ENCODE data around the gene PDCD10.

The PDCD10 gene

GRCh38 chr3:167735233-167736138 lies 794 bp upstream of the PDCD10 start, which contains the start of gene SERPINI1:
SERPINI1 (plus strand) TSS chr3:167735721; CDS start chr3:167789129, 53,408 bp downstream.
- peak; percentile 88 for DNase-seq (ENCODE audit: low spot score)

- DNase-seq (ENCODE audit: low spot score), result no peak
Observed at GRCh38 chr3:167733961-167734497, 663 bp downstream of the PDCD10 start.

GRCh38 chr3:167732313-167733065 lies 2.2 kb downstream of the PDCD10 start:
- DNase-seq (ENCODE audit: low spot score), result no peak

GRCh38 chr3:167731393-167731792 lies 3.3 kb downstream of the PDCD10 start:
- no peak for DNase-seq (ENCODE audit: low spot score)

GRCh38 chr3:167729591-167729990 lies 5.1 kb downstream of the PDCD10 start:
- DNase-seq (ENCODE audit: low spot score), result no peak

- DNase-seq (ENCODE audit: low spot score), result no peak
Observed at GRCh38 chr3:167728632-167729323, 5.9 kb downstream of the PDCD10 start.

GRCh38 chr3:167728176-167728575 lies 6.5 kb downstream of the PDCD10 start:
- peak; percentile 51 for DNase-seq (ENCODE audit: low spot score)

- no peak for DNase-seq (ENCODE audit: low spot score)
Observed at GRCh38 chr3:167723872-167724271, 10.8 kb downstream of the PDCD10 start.

GRCh38 chr3:167723025-167723512 lies 11.6 kb downstream of the PDCD10 start:
- no peak for DNase-seq (ENCODE audit: low spot score)

GRCh38 chr3:167718582-167718981 lies 16.1 kb downstream of the PDCD10 start:
- DNase-seq (ENCODE audit: low spot score), result no peak

- no peak for DNase-seq (ENCODE audit: low spot score)
Observed at GRCh38 chr3:167716920-167717319, 17.8 kb downstream of the PDCD10 start.

GRCh38 chr3:167714871-167715270 lies 19.8 kb downstream of the PDCD10 start:
- no peak for DNase-seq (ENCODE audit: low spot score)

- DNase-seq (ENCODE audit: low spot score), result no peak
Observed at GRCh38 chr3:167712445-167712844, 22.2 kb downstream of the PDCD10 start.

- DNase-seq (ENCODE audit: low spot score), result no peak
Observed at GRCh38 chr3:167711439-167711838, 23.3 kb downstream of the PDCD10 start.

- no peak for DNase-seq (ENCODE audit: low spot score)
Observed at GRCh38 chr3:167710552-167710951, 24.1 kb downstream of the PDCD10 start.

GRCh38 chr3:167709690-167710089 lies 25.0 kb downstream of the PDCD10 start:
- DNase-seq (ENCODE audit: low spot score), result no peak

- no peak for DNase-seq (ENCODE audit: low spot score)
Observed at GRCh38 chr3:167705840-167706239, 28.9 kb downstream of the PDCD10 start.

GRCh38 chr3:167700926-167701325 lies 33.8 kb downstream of the PDCD10 start:
- DNase-seq (ENCODE audit: low spot score), result no peak

GRCh38 chr3:167700046-167700445 lies 34.6 kb downstream of the PDCD10 start:
- peak; percentile 4 for DNase-seq (ENCODE audit: low spot score)

GRCh38 chr3:167694121-167694520 lies 40.6 kb downstream of the PDCD10 start:
- no peak for DNase-seq (ENCODE audit: low spot score)

GRCh38 chr3:167691366-167691765 lies 43.3 kb downstream of the PDCD10 start:
- no peak for DNase-seq (ENCODE audit: low spot score)
